Activated CD4-positive, alpha-beta T cell treated with anti-CD3 and anti-CD28 coated beads, Interleukin-10, Interleukin-2, amounts not matched to agents 100 ng/mL and 50 ng/mL, durations not matched to agents 16 hours and 8 hours (primary cell): ENCODE results near the gene ERG28.
"Not testable (repeated sequence)": the region's sequence is repeated elsewhere in the genome, so short reads cannot be mapped to it uniquely, and the experiment has no call there.

Experiments
- DNase-seq: peaks from one replicate; pipeline ENCODE4 v3.0.0-alpha.2; 2020

ERG28 gene

DNA sequence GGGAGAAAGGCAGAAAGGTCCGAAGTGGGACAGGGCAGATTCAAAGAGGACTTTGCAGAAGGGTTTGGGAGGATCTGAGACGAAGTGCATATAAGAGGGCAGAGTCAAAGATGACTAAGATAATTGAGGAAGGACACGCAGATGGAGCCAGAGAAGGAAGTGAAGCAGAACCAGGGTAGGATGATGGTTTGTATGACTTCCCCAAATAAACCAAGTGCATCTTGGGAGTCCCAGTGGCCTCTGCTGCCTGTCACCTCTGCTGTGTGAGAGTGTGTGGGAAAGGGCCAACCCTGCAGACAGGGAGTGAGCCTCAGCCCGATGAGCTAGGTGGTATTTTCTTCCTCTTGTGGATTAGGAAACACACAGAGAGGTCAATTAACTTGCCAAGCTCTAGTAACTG is 45.5 kb downstream of the ERG28 start:
- DNase-seq: no peak

GRCh38 chr14:75614179-75614578 is 46.5 kb downstream of the ERG28 start:
- DNase-seq: no peak

GRCh38 chr14:75612157-75612556 is 48.5 kb downstream of the ERG28 start:
- DNase-seq: no peak

DNA sequence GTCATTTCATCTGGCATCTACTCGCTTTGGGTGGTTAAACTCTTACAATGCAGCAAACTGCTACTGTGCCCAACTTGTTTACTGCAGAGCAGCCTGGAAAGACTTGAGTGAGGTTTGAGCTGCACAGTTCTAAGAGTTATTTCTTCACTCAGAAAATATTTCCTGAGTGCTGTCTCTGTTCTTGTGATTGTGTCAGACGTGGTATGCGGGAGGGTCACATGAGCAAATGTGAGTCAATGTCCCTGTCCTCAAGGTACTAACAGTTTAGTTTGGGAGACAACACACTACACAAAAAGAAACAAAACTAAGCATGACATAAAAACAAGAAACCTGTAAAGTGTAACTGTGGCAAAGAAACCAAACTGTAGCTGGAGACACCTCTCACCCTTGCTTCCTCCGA is 49.8 kb downstream of the ERG28 start:
- no peak for DNase-seq

GRCh38 chr14:75609606-75610475 is 50.8 kb downstream of the ERG28 start:
- no peak for DNase-seq

GRCh38 chr14:75609116-75609515 is 51.6 kb downstream of the ERG28 start:
- DNase-seq: no peak

DNA sequence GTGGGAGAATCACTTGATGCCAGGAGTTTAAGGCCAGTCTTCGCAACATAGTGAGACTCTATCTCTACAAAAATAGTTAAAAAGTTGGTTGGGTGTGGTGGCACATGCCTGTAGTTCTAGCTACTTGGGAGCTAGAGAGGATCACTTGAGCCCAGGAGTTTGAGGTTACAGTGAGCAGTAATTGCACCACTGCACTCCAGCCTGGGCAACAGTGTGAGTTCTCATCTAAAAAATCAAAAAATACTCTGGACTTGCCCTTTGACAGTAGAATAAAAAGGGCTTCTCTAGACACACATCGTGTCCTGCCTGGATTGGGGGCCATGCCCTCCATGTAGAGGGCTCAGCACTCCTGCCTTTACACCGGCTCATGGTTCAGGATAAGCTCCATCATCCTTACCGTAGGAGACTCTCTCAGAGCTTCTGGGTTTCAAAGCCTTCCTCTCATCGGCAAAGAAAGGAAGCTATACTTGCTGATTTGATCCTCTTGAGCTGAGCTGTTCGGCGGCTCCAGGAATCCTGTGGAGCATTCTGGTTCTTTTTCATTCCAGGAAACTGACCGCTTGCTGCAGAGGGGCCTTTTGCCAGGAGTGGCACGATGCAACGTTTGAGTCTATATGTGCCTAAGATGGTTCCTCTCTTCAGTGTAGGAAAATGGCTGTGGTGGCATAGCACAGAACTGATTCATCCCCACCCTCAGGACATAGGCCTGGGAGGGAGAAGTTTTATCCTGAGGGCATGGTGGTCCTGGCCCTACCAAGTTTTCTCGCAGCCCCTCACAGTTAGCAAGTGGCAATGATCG is 52.6 kb downstream of the ERG28 start:
- DNase-seq: no peak

DNA sequence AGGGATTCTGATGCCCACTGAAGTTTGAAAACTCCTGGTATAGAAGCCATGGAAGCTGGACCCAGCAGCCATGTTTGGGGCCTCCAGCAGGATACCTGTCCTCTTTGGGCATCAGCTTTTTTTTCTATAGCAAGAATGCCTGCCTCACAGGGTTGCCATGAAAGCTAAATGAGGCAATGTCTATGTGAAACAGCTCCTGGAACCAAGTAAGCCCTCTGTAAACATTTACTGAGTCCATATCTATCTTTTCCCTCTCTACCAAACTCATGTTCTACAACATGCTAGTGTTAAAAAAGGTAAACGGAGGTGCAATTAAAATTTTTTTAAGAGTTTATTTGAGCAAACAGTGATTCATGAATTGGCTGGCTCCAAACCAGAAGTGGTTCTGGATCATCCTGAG is 53.6 kb downstream of the ERG28 start:
- no peak for DNase-seq

DNA sequence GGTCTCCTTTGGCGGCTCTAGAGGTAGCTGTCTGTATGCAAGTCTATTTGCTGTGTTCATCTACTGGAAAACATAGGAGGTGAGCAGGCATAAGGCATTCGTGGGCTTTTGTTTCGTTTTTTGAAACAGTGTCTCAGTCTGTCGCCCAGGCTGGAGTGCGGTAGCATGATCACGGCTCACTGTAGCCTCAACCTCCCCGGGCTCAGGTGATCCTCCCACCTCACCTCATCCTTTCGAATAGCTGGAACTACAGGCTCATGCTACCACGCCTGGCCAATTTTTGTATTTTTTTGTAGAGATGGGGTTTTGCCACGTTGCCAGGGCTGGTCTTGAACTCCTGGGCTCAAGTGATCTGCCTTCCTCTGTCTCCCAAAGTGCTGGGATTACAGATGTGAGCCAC is 54.8 kb downstream of the ERG28 start:
- DNase-seq: no peak

- DNase-seq: no peak
These were observed 55.5 kb downstream of the ERG28 start for GRCh38 chr14:75604979-75605851.

GRCh38 chr14:75602503-75602902 is 58.2 kb downstream of the ERG28 start:
- no peak for DNase-seq

DNA sequence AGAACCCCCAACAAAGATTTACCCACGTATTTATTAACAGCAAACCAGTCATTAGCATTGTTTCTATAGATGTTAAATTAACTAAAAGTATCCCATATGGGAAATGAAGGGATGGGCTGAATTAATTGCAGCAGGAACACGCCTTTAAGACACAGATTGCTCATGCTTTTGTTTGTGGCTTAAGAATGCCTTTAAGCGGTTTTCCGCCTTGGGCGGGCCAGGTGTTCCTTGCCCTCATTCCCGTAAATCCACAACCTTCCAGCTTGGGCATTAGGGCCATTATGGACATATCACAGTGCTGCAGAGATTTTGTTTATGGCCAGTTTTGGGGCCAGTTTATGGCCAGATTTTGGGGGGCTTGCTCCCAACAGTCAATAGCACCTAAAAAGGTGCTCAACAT is 59.6 kb downstream of the ERG28 start:
- DNase-seq: not testable (repeated sequence)

DNA sequence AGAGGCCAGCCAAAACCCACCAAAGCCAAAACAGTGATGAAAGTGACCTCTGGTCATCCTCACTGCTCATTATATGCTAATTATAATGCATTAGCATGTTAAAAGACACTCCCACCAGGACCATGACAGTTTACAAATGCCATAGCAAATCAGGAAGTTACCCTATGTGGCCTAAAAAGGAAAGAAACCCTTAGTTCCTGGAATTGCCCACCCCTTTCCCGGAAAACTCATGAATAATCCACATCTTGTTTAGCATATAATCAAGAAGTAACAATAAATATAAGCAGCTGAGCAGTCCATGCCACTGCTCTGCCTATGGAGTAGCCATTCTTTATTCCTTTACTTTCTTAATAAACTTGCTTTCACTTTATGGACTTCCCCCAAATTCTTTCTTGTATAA is 60.6 kb downstream of the ERG28 start:
- not testable (repeated sequence) for DNase-seq
